ENCODE data around the gene RHBDL3.

RHBDL3 gene

GRCh38 chr17:32279891-32280716, 14.5 kb downstream of the RHBDL3 start:
- no peaks in the 10 kb centered on the region for H3K79me2 ChIP-seq (ENCODE audit: low read length)
- H4K20me1 ChIP-seq (ENCODE audit: insufficient read depth, low read length): no peaks in the 10 kb centered on the region
- TF ChIP-seq EZH2phosphoT487 (IDR thresholded peaks at IDR 0.05; ENCODE audit: low read length) (no peak), CTCF (IDR thresholded peaks at IDR 0.05; ENCODE audit: low read length) (no peak), EZH2 (optimal IDR thresholded peaks at IDR 0.05; ENCODE audit: low read depth, low read length) (no peak)
- no peak overlapping the region for H3K9ac ChIP-seq (ENCODE audit: low read length)
- no peak overlapping the region for H2AFZ ChIP-seq (ENCODE audit: low read length)
- H3F3A ChIP-seq (ENCODE audit: insufficient read depth, low read length): no peaks in the 10 kb centered on the region
- H3K4me3 ChIP-seq (ENCODE audit: low read length): no peak overlapping the region
- no peak overlapping the region for H3K4me2 ChIP-seq (ENCODE audit: low read depth, low read length)
- H3K27me3 ChIP-seq (replicated peaks; ENCODE audit: insufficient read depth, low read length): no peaks in the 10 kb centered on the region
- H3K9me3 ChIP-seq (replicated peaks; ENCODE audit: insufficient read depth, low read length): no peaks in the 10 kb centered on the region
- DNase-seq: no peak
- H3K36me3 ChIP-seq (replicated peaks; ENCODE audit: insufficient read depth, low read length): no peaks in the 10 kb centered on the region
- no peaks in the 10 kb centered on the region for H3K4me1 ChIP-seq (ENCODE audit: low read length)
- H3K27ac ChIP-seq (ENCODE audit: low read length): no peak overlapping the region
- H3K9me2 ChIP-seq (replicated peaks; ENCODE audit: insufficient read depth, low read length): no peaks in the 10 kb centered on the region

GRCh38 chr17:32281011-32281451, 15.4 kb downstream of the RHBDL3 start:
- Histone ChIP-seq H3F3A (ENCODE audit: insufficient read depth, low read length) (no peaks in the 10 kb centered on the region), H3K9me2 (replicated peaks; ENCODE audit: insufficient read depth, low read length) (no peaks in the 10 kb centered on the region), H2AFZ (ENCODE audit: low read length) (no peak overlapping the region), H3K4me3 (ENCODE audit: low read length) (no peak overlapping the region), H3K9me3 (replicated peaks; ENCODE audit: insufficient read depth, low read length) (no peaks in the 10 kb centered on the region), H3K9ac (ENCODE audit: low read length) (no peak overlapping the region), H3K36me3 (replicated peaks; ENCODE audit: insufficient read depth, low read length) (no peaks in the 10 kb centered on the region), H3K4me2 (ENCODE audit: low read depth, low read length) (no peak overlapping the region), H3K27ac (ENCODE audit: low read length) (no peak overlapping the region), H4K20me1 (ENCODE audit: insufficient read depth, low read length) (no peaks in the 10 kb centered on the region), H3K4me1 (ENCODE audit: low read length) (no peaks in the 10 kb centered on the region), H3K79me2 (ENCODE audit: low read length) (no peaks in the 10 kb centered on the region), H3K27me3 (replicated peaks; ENCODE audit: insufficient read depth, low read length) (no peaks in the 10 kb centered on the region)
- TF ChIP-seq EZH2phosphoT487 (IDR thresholded peaks at IDR 0.05; ENCODE audit: low read length) (no peak), EZH2 (optimal IDR thresholded peaks at IDR 0.05; ENCODE audit: low read depth, low read length) (no peak), CTCF (IDR thresholded peaks at IDR 0.05; ENCODE audit: low read length) (no peak)
- no peak for DNase-seq

GRCh38 chr17:32283745-32284201, 18.1 kb downstream of the RHBDL3 start:
- no peaks in the 10 kb centered on the region for H3K36me3 ChIP-seq (replicated peaks; ENCODE audit: insufficient read depth, low read length)
- H3K4me1 ChIP-seq (ENCODE audit: low read length): no peaks in the 10 kb centered on the region
- no peaks in the 10 kb centered on the region for H3K27me3 ChIP-seq (replicated peaks; ENCODE audit: insufficient read depth, low read length)
- no peaks in the 10 kb centered on the region for H3K79me2 ChIP-seq (ENCODE audit: low read length)
- H3K9me3 ChIP-seq (replicated peaks; ENCODE audit: insufficient read depth, low read length): no peaks in the 10 kb centered on the region
- H3K9me2 ChIP-seq (replicated peaks; ENCODE audit: insufficient read depth, low read length): no peaks in the 10 kb centered on the region
- H3K9ac ChIP-seq (ENCODE audit: low read length): no peak overlapping the region
- H4K20me1 ChIP-seq (ENCODE audit: insufficient read depth, low read length): no peaks in the 10 kb centered on the region
- no peak overlapping the region for H3K4me2 ChIP-seq (ENCODE audit: low read depth, low read length)
- DNase-seq: no peak
- TF ChIP-seq CTCF (IDR thresholded peaks at IDR 0.05; ENCODE audit: low read length) (no peak), EZH2 (optimal IDR thresholded peaks at IDR 0.05; ENCODE audit: low read depth, low read length) (no peak), EZH2phosphoT487 (IDR thresholded peaks at IDR 0.05; ENCODE audit: low read length) (no peak)
- no peak overlapping the region for H2AFZ ChIP-seq (ENCODE audit: low read length)
- no peak overlapping the region for H3K4me3 ChIP-seq (ENCODE audit: low read length)
- no peaks in the 10 kb centered on the region for H3F3A ChIP-seq (ENCODE audit: insufficient read depth, low read length)
- H3K27ac ChIP-seq (ENCODE audit: low read length): no peak overlapping the region
